Gastrocnemius medialis (tissue), 4 donors: Measurements from ENCODE around the gene METTL8.

Experiments used
- CTCF ChIP-seq, 5 experiments: fragments of 450-650 bp in 3 of 5; fragments of 200-600 bp in 2 of 5; sonication (generic) in 2 of 5; IDR thresholded peaks in 4 of 5; conservative IDR thresholded peaks in 1 of 5; 1 replicate in 4 of 5; 2 replicates in 1 of 5; pipeline ENCODE4 v1.5.1; 2016 to 2019; ENCODE audit warnings: antibody characterized with exemption in 5 of 5, mild to moderate bottlenecking in 3 of 5, moderate library complexity in 3 of 5
- POLR2A ChIP-seq, 2 donors: fragments of 450-650 bp; IDR thresholded peaks; one replicate each; pipeline ENCODE4 v1.6.1; 2017; ENCODE audit warnings: antibody characterized with exemption in 2 of 2, mild to moderate bottlenecking in 2 of 2, moderate library complexity in 2 of 2

- TF ChIP-seq CTCF (IDR thresholded peaks at IDR 0.05 in 4 of 5, conservative IDR thresholded peaks at IDR 0.05 in 1 of 5), result no peak
- TF ChIP-seq POLR2A (IDR thresholded peaks at IDR 0.05), result no peak
Measured at GRCh38 chr2:171404261-171404660, 29.5 kb downstream of the METTL8 start.
